GM20431 (cell line): ENCODE measurements around the gene CLDN24.

Source experiments
- in situ Hi-C: fragments of 300-500 bp; cut with MseI, MboI; formaldehyde crosslinking; loops from one replicate; pipeline ENCODE4 v1.15.0; 2020; ENCODE audit warnings: low sequenced_read_pairs; ENCODE audit not compliant: unreplicated experiment

Gene CLDN24

GRCh38 chr4:183287677-183288076, 34.5 kb downstream of the CLDN24 start:
- in situ Hi-C loops = no loop called here

GRCh38 chr4:183287309-183287659, 34.9 kb downstream of the CLDN24 start:
- in situ Hi-C loops = no loop called here

DNA sequence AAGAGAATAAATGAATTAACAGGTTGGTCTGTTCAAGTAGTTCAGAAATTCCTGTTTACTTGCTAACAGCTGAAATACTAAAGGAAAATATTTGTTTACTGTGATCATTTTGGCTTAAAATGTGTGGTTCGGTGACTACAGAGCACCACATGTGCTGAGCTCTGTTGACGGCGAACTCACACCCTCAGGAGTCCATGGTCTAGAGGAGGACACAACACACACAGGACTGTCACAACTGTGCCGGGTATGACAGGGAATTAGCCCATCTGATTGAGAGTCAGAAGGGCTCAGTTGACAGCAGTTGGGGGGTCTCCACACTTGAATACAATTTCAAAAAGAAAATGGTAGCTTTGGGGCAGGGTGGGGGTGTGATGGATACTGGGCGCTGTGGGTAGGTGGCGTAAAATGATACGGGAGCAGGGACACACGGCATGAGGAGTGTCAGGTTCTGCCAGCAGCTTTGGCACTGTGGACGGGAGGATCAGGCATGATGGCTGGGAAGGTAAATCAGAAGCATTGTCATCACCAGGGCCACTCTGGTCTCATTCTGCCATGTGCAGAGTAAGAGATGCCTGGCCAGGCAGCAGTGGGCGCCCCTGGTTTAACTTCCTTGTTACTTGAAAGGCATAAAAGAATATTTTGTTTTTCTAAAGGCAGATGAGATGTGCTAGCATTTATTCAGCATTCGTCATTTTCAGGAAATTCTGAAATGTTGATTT, 35.5 kb downstream of the CLDN24 start:
- in situ Hi-C loops = no loop called here

DNA sequence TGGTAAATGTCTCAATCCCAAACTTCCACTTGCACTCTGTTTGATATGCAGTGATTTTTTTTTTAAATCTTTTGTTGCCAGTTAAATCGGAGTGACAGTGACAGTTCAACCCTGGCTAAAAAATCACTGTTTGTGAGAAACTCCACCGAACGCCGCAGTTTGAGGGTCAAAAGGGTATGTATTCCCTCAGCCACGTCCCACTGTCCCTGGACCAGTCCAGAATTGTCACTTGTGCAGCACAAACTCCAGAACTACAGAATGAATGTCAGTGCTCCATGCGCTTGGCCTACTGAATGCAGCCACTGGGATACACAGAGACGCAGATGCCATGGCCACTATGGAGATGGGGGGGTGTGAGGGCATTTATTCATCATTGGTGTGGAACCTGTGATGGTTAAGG, 36.3 kb downstream of the CLDN24 start:
- in situ Hi-C loops = no loop called here

- in situ Hi-C loops = no loop called here
These were observed 37.3 kb downstream of the CLDN24 start for GRCh38 chr4:183284965-183285364.

DNA sequence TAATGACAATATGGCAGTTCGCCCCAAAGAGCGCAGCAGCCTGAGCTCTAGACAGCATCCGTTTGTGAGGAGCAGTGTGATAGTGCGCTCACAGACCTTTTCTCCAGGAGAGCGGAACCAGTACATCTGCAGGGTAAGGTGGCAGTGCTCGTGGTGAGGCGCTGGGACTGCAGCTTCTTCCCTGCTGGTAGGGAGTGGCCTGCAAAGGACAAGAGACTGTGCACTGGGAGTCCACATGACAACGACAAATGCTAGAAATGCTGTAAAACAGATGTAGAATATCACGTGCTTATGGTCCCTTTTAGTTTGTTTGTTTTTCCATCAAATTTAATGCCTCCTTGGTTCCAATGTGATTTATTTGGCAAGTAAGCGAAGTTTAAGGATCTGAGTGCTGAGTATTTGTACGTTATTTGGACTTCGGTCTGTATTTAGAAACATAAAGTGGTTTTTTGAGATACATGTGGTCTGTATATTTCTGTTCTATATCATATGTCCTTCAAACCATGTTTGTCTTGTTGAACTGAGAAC, 37.9 kb downstream of the CLDN24 start:
- in situ Hi-C loops = no loop called here

DNA sequence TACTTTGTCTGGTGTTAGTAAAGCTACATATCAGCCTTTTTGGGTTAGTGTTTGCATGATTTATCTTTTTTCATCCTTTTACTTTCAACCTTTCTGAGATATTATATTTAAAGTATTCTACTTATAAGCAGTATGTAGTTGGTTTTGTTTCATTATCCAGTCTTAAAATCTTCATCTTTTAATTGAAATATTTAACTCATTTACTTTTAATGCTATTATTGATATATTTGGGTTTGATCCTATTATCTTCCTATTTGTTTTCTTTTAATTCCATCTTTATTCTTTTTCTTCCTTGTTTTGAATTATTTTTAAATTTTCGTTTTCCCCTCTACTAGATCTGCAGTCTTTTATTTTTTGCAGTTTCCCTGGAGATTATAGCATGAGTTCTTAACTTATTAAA, 46.1 kb downstream of the CLDN24 start:
- in situ Hi-C loops = no loop called here

- in situ Hi-C loops = no loop called here
These were observed 49.8 kb downstream of the CLDN24 start for GRCh38 chr4:183272384-183272783.
